HG02970 (cell line): ENCODE data around the gene SON.
"Not testable (repeated sequence)": the region's sequence is repeated elsewhere in the genome, so short reads cannot be mapped to it uniquely, and the experiment has no call there.

Source experiments
- ATAC-seq: cut with Tn5 transposase; IDR thresholded peaks from one replicate; pipeline ENCODE4 v1.9.1; 2021; ENCODE audit warnings: mild to moderate bottlenecking, moderate library complexity, moderate number of reproducible peaks; ENCODE audit not compliant: unreplicated experiment, low FRiP score

Gene SON, protein sequence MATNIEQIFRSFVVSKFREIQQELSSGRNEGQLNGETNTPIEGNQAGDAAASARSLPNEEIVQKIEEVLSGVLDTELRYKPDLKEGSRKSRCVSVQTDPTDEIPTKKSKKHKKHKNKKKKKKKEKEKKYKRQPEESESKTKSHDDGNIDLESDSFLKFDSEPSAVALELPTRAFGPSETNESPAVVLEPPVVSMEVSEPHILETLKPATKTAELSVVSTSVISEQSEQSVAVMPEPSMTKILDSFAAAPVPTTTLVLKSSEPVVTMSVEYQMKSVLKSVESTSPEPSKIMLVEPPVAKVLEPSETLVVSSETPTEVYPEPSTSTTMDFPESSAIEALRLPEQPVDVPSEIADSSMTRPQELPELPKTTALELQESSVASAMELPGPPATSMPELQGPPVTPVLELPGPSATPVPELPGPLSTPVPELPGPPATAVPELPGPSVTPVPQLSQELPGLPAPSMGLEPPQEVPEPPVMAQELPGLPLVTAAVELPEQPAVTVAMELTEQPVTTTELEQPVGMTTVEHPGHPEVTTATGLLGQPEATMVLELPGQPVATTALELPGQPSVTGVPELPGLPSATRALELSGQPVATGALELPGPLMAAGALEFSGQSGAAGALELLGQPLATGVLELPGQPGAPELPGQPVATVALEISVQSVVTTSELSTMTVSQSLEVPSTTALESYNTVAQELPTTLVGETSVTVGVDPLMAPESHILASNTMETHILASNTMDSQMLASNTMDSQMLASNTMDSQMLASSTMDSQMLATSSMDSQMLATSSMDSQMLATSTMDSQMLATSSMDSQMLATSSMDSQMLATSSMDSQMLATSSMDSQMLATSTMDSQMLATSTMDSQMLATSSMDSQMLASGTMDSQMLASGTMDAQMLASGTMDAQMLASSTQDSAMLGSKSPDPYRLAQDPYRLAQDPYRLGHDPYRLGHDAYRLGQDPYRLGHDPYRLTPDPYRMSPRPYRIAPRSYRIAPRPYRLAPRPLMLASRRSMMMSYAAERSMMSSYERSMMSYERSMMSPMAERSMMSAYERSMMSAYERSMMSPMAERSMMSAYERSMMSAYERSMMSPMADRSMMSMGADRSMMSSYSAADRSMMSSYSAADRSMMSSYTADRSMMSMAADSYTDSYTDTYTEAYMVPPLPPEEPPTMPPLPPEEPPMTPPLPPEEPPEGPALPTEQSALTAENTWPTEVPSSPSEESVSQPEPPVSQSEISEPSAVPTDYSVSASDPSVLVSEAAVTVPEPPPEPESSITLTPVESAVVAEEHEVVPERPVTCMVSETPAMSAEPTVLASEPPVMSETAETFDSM (N-terminal part only)

DNA sequence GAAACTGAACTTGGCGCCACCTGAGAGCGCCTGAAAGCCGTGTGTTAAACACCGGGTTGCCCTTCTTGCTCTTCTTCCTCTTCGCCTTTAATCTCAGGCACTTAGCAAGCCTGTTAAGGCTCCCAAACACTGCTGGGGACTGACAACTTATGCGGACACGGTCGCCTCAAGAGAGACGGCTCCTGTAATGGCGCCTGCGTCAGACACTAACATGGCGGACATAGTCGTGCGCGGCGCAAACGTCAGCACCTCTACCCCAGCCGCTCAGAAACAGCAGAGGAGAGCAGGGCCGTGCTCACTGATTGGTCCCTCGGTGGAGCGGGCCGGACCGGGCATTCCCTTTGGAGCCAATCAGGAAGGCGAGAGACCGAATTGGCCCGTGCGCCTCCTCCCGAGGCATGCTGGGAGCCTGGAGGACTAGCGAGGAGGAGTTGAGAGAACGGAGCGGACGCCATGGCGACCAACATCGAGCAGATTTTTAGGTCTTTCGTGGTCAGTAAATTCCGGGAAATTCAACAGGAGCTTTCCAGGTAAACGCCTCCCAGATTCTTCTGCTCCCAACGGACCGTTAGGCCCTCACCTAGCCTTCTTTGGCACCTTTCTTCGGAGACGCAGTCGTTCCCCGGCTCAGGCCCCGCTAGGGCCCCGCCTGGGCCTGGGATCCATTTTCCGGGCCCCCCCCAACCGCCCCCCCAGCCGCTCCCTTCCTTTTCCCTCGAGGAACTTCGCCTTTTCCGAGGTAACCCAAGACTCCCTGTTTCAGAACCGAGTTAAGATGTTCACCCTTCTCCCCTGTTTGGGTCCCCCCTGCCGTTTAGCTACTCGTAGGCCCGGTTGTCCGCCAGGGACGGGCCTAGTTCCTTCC, at the start of gene SON:
Gene SON (plus strand): TSS at position 399 of the 865 bp plus-strand sequence. CDS start 55 bp downstream, at position 454.
- ATAC-seq = peak; percentile 92

DNA sequence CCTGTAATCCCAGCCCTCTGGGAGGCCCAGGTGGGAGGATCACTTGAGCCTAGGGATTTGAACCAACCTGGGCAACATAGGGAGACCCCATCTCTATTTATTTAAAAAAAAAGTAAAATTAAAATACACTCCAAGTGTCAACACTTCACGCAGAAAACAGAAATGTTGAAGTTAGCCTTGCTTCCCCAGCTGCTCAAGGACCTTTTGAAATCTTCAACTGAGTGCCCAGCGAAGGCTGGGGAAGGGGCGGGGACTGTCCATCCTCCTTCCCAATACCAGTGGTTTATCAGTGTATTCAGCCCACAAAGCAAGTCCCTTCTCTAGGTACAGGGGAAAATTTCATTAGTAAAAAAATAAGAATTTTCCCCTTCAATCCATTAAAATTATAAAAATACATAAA, 49.1 kb upstream of the SON start:
- no peak for ATAC-seq

DNA sequence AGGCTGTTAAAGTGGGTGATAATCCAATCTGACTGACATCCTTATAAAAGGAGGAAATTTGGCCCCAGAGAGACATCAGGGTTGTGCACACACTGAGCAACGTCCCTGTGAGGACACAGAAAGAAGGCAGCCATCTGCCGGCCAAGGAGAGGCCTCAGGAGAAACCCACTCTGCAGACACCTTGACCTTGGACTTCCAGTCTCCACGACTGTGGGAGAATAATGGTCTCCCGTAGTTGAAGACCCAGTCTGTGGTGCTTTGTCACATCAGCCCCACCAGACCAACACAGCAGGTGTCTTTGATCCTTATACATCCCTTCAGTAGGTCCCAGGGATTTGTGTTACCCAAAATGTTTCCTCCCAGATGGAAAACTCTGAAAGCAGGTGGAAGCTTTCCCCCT, 47.1 kb upstream of the SON start:
- no peak for ATAC-seq

DNA sequence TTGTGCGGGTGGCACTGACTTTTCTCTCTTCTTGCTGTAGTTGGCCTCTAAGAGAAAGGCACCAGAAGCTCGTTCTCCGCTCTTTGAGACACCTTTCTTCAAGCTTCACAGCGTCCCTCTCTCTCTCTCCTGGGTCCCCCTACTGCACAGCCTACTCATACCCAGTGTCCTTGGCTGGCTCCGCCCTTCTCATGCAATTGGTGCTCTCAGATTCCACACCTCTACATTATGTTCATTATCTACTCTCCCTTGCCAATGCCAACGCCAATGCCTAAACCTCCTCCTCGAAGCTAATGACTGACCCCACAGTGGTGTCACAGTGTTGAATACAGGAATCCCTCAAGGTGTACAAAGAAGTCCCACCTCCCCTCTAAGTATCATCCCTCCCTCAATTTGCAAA, 46.5 kb upstream of the SON start:
- ATAC-seq = no peak

DNA sequence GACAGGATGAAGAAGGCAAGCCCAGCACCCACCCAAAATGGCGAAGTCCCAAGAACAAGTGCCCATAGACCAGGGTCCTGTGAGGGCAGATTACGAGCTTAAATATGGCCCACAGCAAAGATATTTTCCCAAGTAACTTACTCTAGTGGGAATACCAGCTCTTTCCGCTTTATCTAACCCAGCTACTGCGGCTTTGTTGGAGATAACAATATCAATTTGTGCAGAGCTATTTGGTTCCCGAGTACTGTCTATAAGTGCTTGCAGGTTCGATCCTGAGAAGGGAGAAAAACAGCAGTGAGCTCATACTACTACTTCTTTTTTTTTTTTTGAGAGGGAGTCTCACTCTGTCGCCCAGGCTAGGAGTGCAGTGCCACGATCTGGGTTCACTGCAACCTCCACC, 37.0 kb upstream of the SON start:
- ATAC-seq = no peak

DNA sequence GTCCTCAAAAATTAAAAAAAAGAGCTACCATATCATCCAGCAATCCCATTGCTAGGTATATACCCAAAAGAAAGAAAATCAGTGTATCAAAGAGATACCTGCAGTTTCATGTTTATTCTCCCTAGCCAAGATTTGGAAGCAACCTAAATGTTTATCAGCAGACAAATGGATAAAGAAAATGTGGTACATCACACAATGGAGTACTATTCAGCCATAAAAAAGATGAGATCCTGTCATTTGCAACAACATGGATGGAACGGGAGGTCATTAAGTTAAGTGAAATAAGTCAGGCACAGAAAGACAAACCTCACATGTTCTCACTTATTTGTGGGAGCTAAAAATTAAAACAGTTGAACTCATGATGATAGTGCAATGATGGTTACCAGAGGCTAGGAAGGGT, 35.8 kb upstream of the SON start:
- ATAC-seq = not testable (repeated sequence)

DNA sequence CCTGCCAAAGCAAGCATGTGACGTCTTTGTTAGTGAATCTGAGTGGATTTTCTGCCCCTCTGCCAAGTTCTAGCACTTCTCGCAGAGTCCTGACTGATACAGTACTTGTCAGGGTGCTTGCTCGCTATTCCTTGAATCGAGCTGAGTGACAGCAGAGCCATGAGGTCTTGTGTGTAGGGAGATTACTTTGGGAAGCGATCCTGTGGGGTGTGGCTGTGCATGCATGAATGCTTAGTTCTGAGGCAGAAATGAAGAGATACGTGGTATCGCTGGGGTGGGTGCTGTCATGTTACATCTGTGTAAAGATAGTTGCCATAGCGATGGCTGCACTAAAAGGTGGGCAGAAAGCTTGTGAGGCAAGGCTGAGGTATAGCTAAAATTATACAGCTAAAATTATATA, 32.0 kb upstream of the SON start:
- no peak for ATAC-seq

DNA sequence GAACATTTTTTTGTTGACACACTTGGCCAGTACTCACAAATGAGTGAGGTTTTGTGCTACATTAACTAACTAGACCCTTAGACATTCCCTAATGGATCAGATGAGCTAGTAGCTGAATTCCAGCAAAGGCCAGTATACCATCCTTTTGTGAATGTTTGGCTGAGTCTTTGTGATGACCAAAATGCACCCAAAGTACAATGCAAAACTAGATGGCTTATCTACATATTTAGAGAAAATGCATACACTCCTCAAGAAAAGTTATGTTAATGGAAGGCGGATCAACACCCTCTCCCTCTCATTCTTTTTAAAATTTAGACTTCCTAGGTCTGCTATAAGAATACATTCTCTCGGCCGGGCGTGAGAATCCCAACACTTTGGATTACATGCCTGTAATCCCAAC, 31.2 kb upstream of the SON start:
- ATAC-seq = no peak

DNA sequence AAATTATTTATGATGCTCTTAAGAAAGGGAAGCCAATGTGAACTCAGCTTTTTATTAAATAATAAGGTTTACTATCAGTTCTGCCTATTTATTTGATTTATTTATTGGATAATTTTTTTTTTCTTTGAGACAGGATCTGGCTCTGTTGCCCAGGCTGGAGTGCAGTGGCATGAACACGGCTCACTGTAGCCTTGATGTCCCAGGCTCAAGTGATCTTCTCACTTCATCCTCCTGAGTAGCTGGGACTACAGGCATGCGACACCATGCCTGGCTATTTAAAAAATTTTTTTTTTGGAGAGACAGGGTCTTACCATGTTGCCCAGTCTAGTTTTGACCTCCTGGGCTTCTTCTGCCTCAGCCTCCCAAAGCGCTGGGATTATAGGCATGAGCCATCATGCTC, 30.4 kb upstream of the SON start:
- ATAC-seq = no peak

DNA sequence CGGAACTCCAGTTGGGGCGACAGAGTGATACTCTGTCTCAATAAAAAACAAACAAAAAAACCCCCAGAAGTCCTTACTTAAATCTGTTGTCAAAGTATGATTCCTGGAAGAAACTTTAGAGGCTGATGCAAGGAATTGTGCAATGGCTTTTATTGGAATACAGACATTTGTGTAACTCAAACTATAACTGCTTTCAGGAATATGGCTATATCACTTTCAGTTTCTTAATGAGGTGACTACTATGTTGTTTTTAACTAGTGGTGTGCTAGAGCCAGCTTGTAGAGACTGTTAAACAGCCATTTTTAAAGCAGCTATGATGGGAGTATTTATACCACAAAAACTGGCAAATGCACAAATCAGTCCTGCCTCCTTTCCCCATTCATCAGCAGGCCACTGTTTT, 28.6 kb upstream of the SON start:
- no peak for ATAC-seq

DNA sequence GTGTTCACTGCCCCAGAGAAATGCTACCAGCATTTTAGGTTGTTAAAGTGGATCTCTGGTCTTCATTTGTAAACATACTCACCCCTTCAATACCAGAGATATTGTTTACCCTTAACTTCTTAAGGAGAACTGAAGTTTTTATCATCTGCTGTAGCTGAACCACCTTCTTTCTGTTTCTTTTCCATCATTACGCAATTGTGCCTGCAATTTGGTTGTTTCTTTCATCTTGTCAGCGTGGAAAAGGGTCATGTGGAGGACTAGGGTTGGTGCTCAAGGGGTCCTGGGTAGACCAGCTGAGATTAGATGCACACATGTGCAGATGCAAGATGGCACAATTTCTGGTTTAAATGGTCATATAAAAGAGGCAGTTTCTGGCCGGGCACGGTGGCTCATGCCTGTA, 23.9 kb upstream of the SON start:
- ATAC-seq = no peak

DNA sequence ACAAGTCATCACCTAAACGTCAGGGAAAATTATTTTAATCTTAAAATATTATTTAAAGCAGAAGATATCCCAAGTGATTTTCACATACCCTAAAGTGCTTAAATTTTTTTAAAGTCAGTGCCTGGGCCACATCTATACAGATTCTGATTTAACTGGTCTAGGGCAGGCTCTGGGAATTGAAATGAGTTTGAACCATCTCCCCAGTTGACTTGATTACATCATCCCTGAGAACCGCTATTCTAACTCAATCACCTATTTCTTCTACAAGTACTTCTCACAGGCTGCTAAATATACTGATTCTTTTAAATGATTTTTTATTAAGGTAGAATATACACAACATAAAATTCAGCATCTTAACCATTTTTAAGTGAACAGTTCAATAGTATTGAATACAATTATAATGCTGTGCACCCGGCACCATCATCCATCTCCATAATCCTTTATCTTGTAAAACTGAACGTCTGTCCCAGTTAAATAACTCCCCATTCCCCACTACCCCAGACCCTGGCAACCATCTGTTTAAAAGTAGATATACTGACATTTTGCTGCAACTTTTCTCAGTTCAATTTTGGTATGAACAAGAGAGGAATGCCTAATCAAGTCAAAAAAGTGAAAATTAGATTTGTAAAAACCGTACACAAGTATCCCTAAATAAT, 20.4 kb upstream of the SON start:
- no peak for ATAC-seq

DNA sequence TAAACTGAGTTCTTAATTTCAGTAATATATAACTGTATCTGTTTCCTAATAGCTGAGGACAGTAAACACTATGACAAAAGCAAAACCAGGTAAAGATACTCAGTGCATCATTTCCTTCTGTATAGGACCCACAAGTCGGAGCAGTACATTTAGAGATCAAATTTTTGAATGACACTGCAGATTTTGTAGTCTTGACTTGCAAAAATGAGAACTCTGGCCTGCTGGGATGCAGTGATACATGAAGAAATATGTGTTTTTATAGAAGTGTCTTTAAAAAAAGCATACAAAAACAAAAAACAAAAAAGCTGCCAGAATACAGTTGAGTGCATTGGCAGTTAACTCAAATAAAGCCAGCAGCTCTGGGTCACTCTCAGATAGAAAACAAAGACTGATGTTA, 19.9 kb upstream of the SON start:
- no peak for ATAC-seq

DNA sequence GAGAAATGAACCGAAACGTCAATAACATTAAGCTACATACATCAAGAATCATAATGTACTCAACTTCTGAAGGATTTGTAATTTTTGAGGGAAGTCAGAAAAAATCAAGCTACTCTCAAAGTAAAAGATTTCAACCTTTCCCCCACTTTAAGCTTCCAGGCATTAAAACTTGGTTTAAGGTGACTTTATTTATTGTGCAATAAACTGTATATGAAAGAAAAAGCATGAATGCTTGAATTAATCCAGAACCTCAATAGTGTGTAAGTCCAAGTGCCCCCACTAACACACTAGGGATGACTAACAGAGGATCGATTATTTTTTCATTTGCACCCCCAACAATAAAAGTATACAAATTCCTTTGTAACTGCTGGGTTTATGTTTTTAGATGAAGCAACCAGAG, 11.8 kb upstream of the SON start:
- no peak for ATAC-seq

DNA sequence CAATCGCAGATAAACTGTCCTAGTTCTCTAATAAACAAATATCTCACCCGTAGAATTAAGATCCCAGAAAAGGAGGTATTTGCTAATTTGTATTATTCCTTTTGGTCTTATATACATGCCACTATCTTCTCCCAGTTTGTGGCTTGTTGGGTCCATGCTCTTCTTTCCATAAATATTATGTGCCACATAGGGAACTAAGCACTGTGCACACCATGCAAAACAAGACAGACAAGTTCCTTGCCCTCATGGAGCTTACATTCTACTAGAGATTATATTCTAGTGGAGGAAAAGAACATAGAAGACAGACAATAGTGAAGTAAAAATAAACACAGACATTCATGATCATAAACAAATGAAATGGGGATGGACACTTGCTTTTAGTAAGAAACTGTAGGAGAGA, 5.6 kb upstream of the SON start:
- ATAC-seq = no peak

DNA sequence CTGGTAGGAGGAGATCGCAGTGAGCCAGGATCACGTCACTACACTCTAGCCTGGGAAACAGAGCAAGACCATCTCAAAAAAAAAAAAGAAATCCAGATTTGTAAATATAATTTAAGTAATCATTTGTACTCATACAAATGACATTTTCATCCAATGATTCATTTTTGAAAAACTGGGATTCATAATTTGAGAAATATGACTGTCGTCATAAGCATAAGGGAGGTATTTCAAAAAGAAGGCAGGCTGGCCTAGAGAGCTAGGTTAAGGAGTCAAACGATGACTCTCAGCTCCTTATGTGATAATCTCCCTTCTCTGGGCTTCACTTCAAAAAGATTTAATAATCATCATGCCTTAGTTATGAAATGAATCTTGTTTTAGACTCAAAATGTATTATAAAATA, 3.2 kb upstream of the SON start:
- ATAC-seq = no peak

DNA sequence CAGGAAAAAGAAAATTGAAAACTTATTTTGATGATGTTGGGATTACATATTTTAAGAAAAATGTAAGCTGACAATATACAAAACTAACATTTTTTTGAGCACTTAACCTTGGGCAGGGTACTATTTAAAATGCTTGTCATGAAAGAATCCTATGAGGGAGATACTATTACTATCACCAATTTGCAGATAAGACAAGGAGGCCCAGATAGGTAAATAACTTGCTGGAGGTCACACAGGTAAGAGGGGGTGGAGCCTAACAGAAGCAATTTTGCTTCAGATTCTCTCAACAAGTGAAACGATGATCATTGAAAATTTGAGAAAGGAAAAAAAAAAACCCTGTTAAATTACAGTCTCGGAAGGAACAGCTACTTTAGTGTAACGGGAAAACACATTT, 2.1 kb upstream of the SON start:
- ATAC-seq = no peak

DNA sequence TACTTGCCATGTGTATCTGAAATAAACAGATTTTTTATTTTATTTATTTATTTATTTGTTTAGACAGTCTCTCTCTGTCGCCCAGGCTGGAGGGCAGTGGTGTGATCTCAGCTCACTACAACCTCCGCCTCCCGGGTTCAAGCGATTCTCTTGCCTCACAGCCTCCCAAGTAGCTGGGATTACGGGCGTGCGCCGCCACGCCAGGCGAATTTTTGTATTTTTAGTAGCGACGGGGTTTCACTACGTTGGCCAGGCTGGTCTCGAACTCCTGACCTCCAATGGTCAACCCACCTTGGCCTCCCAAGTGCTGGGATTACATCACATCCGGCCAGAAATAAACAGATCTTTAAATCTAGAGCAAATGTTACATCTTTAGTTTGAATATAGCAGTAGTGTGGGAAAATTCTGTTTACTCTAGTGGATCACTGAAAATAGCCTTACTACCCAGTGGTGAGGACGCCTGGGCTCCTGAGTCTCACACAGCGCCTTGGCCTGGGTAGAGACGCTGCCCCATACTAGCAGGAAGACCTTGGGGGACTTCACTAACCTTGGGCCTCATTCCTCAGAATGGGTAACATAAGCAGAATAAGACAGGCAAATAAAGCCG, 1.6 kb upstream of the SON start:
- ATAC-seq = no peak
